GM18868 (cell line): ENCODE data around the gene IER3IP1.
"Not testable (repeated sequence)": the region's sequence is repeated elsewhere in the genome, so short reads cannot be mapped to it uniquely, and the experiment has no call there.

Experiments used
- ATAC-seq: cut with Tn5 transposase; IDR thresholded peaks from one replicate; pipeline ENCODE4 v1.9.1; 2021; ENCODE audit warnings: mild to moderate bottlenecking, moderate library complexity; ENCODE audit not compliant: unreplicated experiment

IER3IP1 gene

GRCh38 chr18:47163241-47163640 lies 12.9 kb downstream of the IER3IP1 start:
- ATAC-seq, result peak; percentile 84

- ATAC-seq, result no peak
Observed at GRCh38 chr18:47160256-47160655, 15.9 kb downstream of the IER3IP1 start.

GRCh38 chr18:47158404-47158803 lies 17.8 kb downstream of the IER3IP1 start:
- not testable (repeated sequence) for ATAC-seq

- ATAC-seq, result no peak
Observed at GRCh38 chr18:47151439-47151838, 24.7 kb downstream of the IER3IP1 start.

DNA sequence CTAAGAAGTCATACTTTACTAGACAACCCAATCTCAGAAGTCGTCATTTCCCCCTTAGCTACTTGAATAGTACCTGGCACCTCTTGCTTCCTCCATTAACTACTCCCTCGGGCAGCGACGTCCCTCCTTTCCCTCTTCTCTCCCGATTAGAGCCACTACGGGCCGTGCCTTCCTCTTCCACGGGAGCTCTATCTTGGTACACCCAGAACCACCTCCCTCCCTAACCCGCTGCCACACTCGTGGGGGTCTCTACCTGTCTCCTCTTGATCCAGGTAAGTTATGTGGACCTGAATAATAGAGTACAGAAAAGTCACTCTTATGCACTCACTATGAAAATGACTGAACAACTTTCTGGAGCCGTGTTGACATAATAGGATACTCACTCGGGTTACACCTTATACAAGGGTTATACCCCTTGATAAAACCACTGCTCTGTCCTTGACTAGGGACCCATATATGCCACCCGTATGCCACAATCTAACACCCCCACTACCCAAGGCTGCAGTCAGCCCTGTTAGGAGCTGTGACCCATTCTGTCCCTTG lies 25.3 kb downstream of the IER3IP1 start:
- peak; percentile 11 for ATAC-seq

- ATAC-seq, result peak; percentile 90
Observed at GRCh38 chr18:47150029-47150823, 25.9 kb downstream of the IER3IP1 start, which contains the start of gene HDHD2. TSS of gene HDHD2 (minus strand) at chr18:47150500. CDS start at chr18:47136439, 14,061 bp downstream.

- no peak for ATAC-seq
Observed at GRCh38 chr18:47149457-47150028, 26.6 kb downstream of the IER3IP1 start.

DNA sequence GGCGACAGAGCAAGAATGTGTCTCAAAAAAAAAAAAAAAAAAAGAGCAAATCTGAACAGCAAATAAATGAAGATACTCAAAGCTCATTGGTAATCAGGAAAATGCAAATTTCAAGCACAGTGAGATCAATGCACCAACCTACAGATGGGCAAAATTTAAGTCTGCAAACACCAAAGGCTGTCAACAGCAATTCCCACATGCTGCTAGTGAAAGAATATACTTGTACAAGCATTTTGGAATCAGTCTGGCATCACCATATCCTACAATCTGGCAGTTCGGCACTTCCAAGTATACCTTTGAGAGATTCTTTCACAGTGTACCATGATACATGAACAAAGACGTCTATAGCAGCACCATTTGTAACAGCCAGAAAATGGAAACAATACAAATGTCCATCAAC lies 30.0 kb downstream of the IER3IP1 start:
- ATAC-seq, result no peak

- no peak for ATAC-seq
Observed at GRCh38 chr18:47143899-47144485, 32.2 kb downstream of the IER3IP1 start.

- ATAC-seq, result no peak
Observed at GRCh38 chr18:47143153-47143552, 33.0 kb downstream of the IER3IP1 start.

- ATAC-seq, result no peak
Observed at GRCh38 chr18:47141289-47141688, 34.9 kb downstream of the IER3IP1 start.

DNA sequence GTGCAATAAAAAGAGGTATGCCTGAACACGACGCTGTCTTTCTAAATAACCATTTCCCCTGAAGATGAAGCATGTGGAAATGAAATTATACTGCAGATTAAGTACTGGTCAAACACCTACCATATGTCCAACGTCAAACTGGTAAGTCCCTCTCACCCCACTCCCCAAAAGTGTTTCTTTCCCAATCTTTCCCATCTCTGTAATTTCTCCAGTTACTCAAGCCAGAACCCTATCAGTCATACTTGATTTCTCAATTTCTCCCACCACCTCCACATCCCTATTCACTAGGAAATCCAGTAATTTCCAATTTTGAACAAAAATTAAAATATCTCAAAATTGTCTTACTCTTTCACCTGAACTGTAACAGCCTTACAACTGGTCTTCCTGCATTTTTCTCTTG lies 55.0 kb downstream of the IER3IP1 start:
- no peak for ATAC-seq

DNA sequence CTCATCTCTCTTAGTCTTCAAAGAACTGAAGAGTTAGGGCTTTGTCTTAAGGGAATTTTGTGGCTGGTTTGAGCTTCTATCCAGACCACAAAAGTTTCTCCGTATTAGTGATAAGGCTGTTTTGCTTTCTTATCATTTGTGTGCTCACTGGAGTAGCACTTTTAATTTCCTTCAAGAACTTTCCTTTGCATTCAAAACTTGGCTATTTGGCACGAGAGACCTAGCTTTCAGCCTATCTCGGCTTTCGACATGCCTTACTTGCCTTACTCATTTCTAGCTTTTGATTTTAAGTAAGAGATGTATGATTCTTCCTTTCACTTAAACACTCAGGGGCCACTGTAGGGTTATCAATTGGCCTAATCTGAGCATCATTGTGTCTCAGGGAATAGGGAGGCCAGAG lies 55.7 kb downstream of the IER3IP1 start:
- peak; percentile 97 for ATAC-seq

DNA sequence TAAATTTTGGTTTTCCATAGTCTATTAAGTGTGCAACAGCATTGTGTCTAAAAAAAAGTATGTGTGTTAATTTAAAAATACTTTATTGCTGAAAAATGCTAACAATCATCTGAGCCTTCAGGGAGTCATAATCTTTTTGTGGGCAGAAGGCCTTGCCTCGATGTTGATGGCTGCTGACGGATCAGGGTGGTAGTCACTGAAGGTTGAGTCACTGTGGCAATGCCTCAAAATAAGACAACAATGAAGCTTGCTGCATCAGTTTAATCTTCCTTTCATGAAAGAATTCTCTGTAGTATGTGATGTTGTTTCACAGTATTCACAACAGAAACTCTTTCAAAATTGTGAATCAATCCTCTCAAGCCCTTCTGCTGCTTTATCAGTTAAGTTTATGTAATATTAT lies 57.2 kb downstream of the IER3IP1 start:
- no peak for ATAC-seq

DNA sequence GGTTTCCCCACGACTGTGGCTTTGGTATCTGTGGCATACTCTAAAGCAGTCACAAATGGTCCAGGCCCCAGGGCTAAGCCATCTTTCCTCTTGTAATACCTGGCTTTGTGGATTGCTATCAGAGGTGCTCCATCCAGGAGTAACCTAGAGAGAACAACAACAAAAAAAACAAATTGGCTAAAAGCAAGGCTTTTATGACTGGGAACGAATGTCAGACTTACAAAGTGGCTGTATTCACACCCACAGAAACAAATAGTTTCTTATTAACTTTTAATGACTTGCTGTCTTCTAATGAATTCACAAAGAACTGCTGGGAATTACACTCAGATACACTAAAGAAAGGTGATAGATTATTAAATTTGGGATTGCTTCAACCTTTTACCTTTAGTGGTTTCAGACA lies 61.0 kb downstream of the IER3IP1 start:
- no peak for ATAC-seq

GRCh38 chr18:47113796-47114540 lies 62.2 kb downstream of the IER3IP1 start:
- ATAC-seq, result no peak

- ATAC-seq, result no peak
Observed at GRCh38 chr18:47110492-47111274, 65.5 kb downstream of the IER3IP1 start.

GRCh38 chr18:47109720-47110119 lies 66.4 kb downstream of the IER3IP1 start:
- no peak for ATAC-seq

- no peak for ATAC-seq
Observed at GRCh38 chr18:47108998-47109405, 67.2 kb downstream of the IER3IP1 start.

DNA sequence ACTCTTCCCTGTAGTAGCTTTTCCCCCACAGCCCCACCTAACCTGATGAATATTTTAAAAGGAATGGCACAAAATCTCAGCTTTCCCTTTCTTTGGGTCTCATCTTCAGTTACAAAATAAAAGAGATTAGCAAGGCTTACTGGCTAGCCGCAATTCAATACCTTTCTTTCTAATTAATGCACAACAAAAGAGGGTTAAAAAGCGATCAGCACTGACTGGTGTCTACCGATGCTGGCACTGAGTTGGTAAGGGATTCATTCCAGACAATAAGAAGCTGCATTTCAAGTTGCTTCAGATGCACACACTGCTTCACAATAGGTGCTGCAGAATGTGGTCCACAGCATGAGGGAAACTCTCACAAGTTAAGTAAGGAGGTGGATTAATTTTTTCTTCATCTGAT lies 67.8 kb downstream of the IER3IP1 start:
- no peak for ATAC-seq
